ENCODE results near the gene DNPEP. TPM values are rescaled to one million over a fixed set of nuclear protein-coding genes. Genes with fewer than 3 reads are reported as not detected.
A peak's percentile ranks its signal among the peaks of the same experiment; 100 is the strongest.

DNPEP gene
- total and polyA plus RNA-seq, 8 donors: 41.6 to 86.4 (median 68.7) TPM

- ATAC-seq (no peak), DNase-seq (peak in 1 of 4 donors; percentile 66)
- Histone ChIP-seq H3K36me3 (no peaks in the 10 kb centered on the region), H3K4me1 (no peaks in the 10 kb centered on the region), H3K27ac (no peak overlapping the region), H3K9me3 (no peaks in the 10 kb centered on the region), H3K27me3 (peaks cover 0 to 24% of the 10 kb centered on the region in 2 donors), H3K4me3 (no peak overlapping the region)
- intact Hi-C loops (cut with DNase I): no loop called here
- TF ChIP-seq, protein P1, sequence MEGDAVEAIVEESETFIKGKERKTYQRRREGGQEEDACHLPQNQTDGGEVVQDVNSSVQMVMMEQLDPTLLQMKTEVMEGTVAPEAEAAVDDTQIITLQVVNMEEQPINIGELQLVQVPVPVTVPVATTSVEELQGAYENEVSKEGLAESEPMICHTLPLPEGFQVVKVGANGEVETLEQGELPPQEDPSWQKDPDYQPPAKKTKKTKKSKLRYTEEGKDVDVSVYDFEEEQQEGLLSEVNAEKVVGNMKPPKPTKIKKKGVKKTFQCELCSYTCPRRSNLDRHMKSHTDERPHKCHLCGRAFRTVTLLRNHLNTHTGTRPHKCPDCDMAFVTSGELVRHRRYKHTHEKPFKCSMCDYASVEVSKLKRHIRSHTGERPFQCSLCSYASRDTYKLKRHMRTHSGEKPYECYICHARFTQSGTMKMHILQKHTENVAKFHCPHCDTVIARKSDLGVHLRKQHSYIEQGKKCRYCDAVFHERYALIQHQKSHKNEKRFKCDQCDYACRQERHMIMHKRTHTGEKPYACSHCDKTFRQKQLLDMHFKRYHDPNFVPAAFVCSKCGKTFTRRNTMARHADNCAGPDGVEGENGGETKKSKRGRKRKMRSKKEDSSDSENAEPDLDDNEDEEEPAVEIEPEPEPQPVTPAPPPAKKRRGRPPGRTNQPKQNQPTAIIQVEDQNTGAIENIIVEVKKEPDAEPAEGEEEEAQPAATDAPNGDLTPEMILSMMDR (IDR thresholded peaks at IDR 0.05): no peak
These were observed 17.2 kb upstream of the DNPEP start for GRCh38 chr2:219404954-219405353.

- intact Hi-C loops (cut with DNase I): no loop called here
- ATAC-seq: no peak
- DNase-seq: peak in 1 of 4 donors; percentile 59
- no peak overlapping the region for H3K4me3 ChIP-seq
- TF ChIP-seq, protein P1 (IDR thresholded peaks at IDR 0.05): no peak
- no peaks in the 10 kb centered on the region for H3K4me1 ChIP-seq
- H3K27me3 ChIP-seq: peaks cover 0 to 22% of the 10 kb centered on the region in 2 donors
- H3K9me3 ChIP-seq: no peaks in the 10 kb centered on the region
- no peak overlapping the region for H3K27ac ChIP-seq
- H3K36me3 ChIP-seq: no peaks in the 10 kb centered on the region
These were observed 16.7 kb upstream of the DNPEP start for GRCh38 chr2:219404291-219404910.

DNA sequence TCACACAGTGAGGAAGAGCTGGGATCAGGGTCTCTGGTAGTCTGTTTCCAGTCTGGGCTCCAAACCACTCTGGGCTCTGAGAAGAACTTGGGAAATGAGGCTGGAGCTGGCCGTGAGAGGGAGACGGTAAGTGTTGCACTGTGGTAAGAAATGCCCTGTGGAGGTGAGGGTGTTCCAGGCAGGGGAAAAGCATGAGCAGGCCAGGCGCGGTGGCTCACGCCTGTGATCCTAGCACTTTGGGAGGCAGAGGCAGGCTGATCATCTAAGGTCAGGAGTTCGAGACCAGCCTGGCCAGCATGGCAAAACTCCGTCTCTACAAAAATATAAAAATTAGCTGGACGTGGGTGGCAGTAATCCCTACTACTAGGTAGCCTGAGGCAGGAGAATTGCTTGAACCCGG is 16.1 kb upstream of the DNPEP start:
- Histone ChIP-seq H3K27ac (no peak overlapping the region), H3K27me3 (peaks cover 0 to 17% of the 10 kb centered on the region in 2 donors)
- ATAC-seq: no peak

DNA sequence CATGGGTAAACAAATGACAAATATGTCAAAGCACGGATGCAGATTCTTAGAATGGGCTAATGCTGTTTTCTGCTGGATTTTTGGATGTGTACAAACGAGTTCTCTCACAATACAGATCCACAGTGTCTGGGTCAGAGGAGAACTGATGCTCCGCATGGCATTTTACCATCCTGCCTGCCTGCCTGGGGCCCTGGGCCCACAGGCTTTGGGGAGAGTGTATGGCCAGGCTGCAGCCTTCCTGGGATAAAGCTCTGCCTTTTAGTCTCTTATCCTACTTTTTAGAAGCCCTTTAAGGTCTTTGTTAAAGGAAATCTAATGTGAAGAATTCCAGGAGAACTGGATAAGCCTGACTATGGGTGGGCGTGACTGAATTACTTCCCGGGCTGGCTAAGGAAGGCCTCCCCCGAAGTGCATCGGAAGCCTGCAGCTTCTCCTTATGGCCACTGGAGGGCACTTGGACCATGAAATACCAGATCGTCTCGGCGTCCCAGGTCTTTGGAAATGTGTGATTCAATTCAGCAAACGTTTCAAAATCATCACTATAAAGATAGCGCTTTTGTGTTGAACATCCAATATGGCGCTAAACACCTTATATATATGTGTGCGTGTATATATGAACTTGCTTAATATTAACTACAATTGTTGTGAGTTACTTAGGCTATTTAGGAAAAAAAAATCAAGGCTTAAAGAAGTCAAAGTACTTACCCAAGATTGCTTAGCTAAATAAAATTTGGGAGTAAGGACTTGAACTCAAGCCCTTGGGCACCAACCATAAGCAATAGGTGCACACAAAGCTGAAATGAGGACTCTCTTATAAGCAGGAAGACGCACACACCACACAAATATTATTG is 15.2 kb upstream of the DNPEP start:
- Histone ChIP-seq H3K27ac (no peak overlapping the region), H3K4me1 (no peaks in the 10 kb centered on the region), H3K9me3 (no peaks in the 10 kb centered on the region), H3K36me3 (no peaks in the 10 kb centered on the region), H3K27me3 (peaks cover 0 to 12% of the 10 kb centered on the region in 2 donors), H3K4me3 (no peak overlapping the region)
- intact Hi-C loops (cut with DNase I): loop anchor here in 1 of 2 donors (2.0 kb wide), 1 partner anchor 128 kb away; no protein-coding TSS in a partner anchor
- DNase-seq (peak in 3 of 4 donors; percentile 56 to 86 (median 61)), ATAC-seq (peak; percentile 87)
- TF ChIP-seq, protein P1 (IDR thresholded peaks at IDR 0.05): peak; percentile 86 to 91

More for the DNA sequence above, 16.1 kb upstream of the DNPEP start:
- Histone ChIP-seq H3K4me1 (no peaks in the 10 kb centered on the region), H3K9me3 (no peaks in the 10 kb centered on the region), H3K4me3 (no peak overlapping the region), H3K36me3 (no peaks in the 10 kb centered on the region)
- no peak for DNase-seq
- TF ChIP-seq, protein P1 (IDR thresholded peaks at IDR 0.05): no peak
- intact Hi-C loops (cut with DNase I): loop anchor here in 1 of 2 donors (2.0 kb wide), 1 partner anchor 127 kb away; no protein-coding TSS in a partner anchor

GRCh38 chr2:219401606-219402005 is 13.9 kb upstream of the DNPEP start:
- TF ChIP-seq, protein P1 (IDR thresholded peaks at IDR 0.05): no peak
- intact Hi-C loops (cut with DNase I): loop anchor here in 1 of 2 donors (2.0 kb wide), 1 partner anchor 129 kb away; no protein-coding TSS in a partner anchor
- H3K4me3 ChIP-seq: no peak overlapping the region
- no peaks in the 10 kb centered on the region for H3K4me1 ChIP-seq
- H3K27me3 ChIP-seq: peaks cover 0 to 12% of the 10 kb centered on the region in 2 donors
- ATAC-seq: no peak
- DNase-seq: no peak
- H3K27ac ChIP-seq: no peak overlapping the region
- H3K9me3 ChIP-seq: no peaks in the 10 kb centered on the region
- H3K36me3 ChIP-seq: no peaks in the 10 kb centered on the region

All from left lung (tissue), 10 donors.